ENCODE data around the gene C11orf58.

C11orf58 gene

GRCh38 chr11:16767957-16768356 lies 29.5 kb downstream of the C11orf58 start:
- DNase-seq (ENCODE audit: low read depth in 3 of 3, low spot score in 1 of 3) = no peak

GRCh38 chr11:16769386-16769785 lies 30.9 kb downstream of the C11orf58 start:
- DNase-seq (ENCODE audit: low read depth in 3 of 3, low spot score in 1 of 3) = no peak

- DNase-seq (ENCODE audit: low read depth in 3 of 3, low spot score in 1 of 3) = no peak
Observed at GRCh38 chr11:16770016-16770415, 31.6 kb downstream of the C11orf58 start.

GRCh38 chr11:16771350-16772140 lies 33.1 kb downstream of the C11orf58 start:
- no peak for DNase-seq (ENCODE audit: low read depth in 3 of 3, low spot score in 1 of 3)

GRCh38 chr11:16772141-16772512 lies 33.7 kb downstream of the C11orf58 start:
- DNase-seq (ENCODE audit: low read depth in 3 of 3, low spot score in 1 of 3) = no peak

GRCh38 chr11:16773981-16774935 lies 35.8 kb downstream of the C11orf58 start:
- no peak for DNase-seq (ENCODE audit: low read depth in 3 of 3, low spot score in 1 of 3)

GRCh38 chr11:16774936-16775613 lies 36.6 kb downstream of the C11orf58 start:
- DNase-seq (ENCODE audit: low read depth in 3 of 3, low spot score in 1 of 3) = no peak

- no peak for DNase-seq (ENCODE audit: low read depth in 3 of 3, low spot score in 1 of 3)
Observed at GRCh38 chr11:16775614-16776283, 37.3 kb downstream of the C11orf58 start.

GRCh38 chr11:16776711-16777612 lies 38.5 kb downstream of the C11orf58 start:
- no peak for DNase-seq (ENCODE audit: low read depth in 3 of 3, low spot score in 1 of 3)

- no peak for DNase-seq (ENCODE audit: low read depth in 3 of 3, low spot score in 1 of 3)
Observed at GRCh38 chr11:16777613-16777975, 39.1 kb downstream of the C11orf58 start.

GRCh38 chr11:16778286-16778685 lies 39.8 kb downstream of the C11orf58 start:
- DNase-seq (ENCODE audit: low read depth in 3 of 3, low spot score in 1 of 3) = no peak

GRCh38 chr11:16778876-16779275 lies 40.4 kb downstream of the C11orf58 start:
- DNase-seq (ENCODE audit: low read depth in 3 of 3, low spot score in 1 of 3) = no peak

GRCh38 chr11:16779436-16779835 lies 41.0 kb downstream of the C11orf58 start:
- DNase-seq (ENCODE audit: low read depth in 3 of 3, low spot score in 1 of 3) = no peak

- no peak for DNase-seq (ENCODE audit: low read depth in 3 of 3, low spot score in 1 of 3)
Observed at GRCh38 chr11:16780146-16780545, 41.7 kb downstream of the C11orf58 start.

GRCh38 chr11:16780698-16781550 lies 42.5 kb downstream of the C11orf58 start:
- DNase-seq (ENCODE audit: low read depth in 3 of 3, low spot score in 1 of 3) = no peak

- no peak for DNase-seq (ENCODE audit: low read depth in 3 of 3, low spot score in 1 of 3)
Observed at GRCh38 chr11:16781936-16782919, 43.8 kb downstream of the C11orf58 start.

GRCh38 chr11:16783321-16783801 lies 44.9 kb downstream of the C11orf58 start:
- DNase-seq (ENCODE audit: low read depth in 3 of 3, low spot score in 1 of 3) = no peak

- DNase-seq (ENCODE audit: low read depth in 3 of 3, low spot score in 1 of 3) = no peak
Observed at GRCh38 chr11:16784097-16784496, 45.6 kb downstream of the C11orf58 start.

All from stimulated activated CD4-positive, alpha-beta T cell treated with anti-CD3 and anti-CD28 coated beads, TNF-alpha, amount 100 ng/mL, for 1 hour (primary cell).